Measurements from ENCODE around the gene FDX2. TPM values are rescaled to one million over a fixed set of nuclear protein-coding genes. Genes with fewer than 3 reads are reported as not detected.

The FDX2 gene
- total RNA-seq, 1 experiment from 2014 or later: 25.5 TPM

- no peaks in the 10 kb centered on the region for H3K27me3 ChIP-seq (ENCODE audit: control insufficient read depth, insufficient read depth, low read length)
- CTCF ChIA-PET: no interaction called here
- intact Hi-C loops (cut with micrococcal nuclease; ENCODE audit: unreplicated experiment): no loop called here
- H3K4me1 ChIP-seq (ENCODE audit: control insufficient read depth, insufficient read depth, low read length): no peaks in the 10 kb centered on the region
- POLR2A ChIA-PET: no interaction called here
- in situ Hi-C loops (cut with HindIII; ENCODE audit: low pct_unique_long_range_greater_than_20kb, low sequenced_read_pairs): no loop called here
- no peaks in the 10 kb centered on the region for H3K36me3 ChIP-seq (ENCODE audit: control insufficient read depth, insufficient read depth, low read length)
- H3K9me3 ChIP-seq (ENCODE audit: control insufficient read depth, insufficient read depth, low read depth, low read length): no peaks in the 10 kb centered on the region
- no peak for TF ChIP-seq POLR2AphosphoS5 (IDR thresholded peaks at IDR 0.05; ENCODE audit: low read depth, low read length)
- no peak for TF ChIP-seq TCF7L2 (IDR thresholded peaks at IDR 0.05; ENCODE audit: low read depth, low read length)
- no peak for TF ChIP-seq SIN3A (IDR thresholded peaks at IDR 0.05; ENCODE audit: borderline replicate concordance, insufficient read depth, low read depth, low read length)
- TF ChIP-seq REST (IDR thresholded peaks at IDR 0.05; ENCODE audit: insufficient read depth in 1 of 2, low read depth in 2 of 2, low read length in 1 of 2): no peak
- no peak for TF ChIP-seq CTCF (IDR thresholded peaks at IDR 0.05)
- no peak for DNase-seq (ENCODE audit: low read depth, low spot score)
- H3K27ac ChIP-seq (ENCODE audit: low read length): no peak overlapping the region
- no peak overlapping the region for H3K4me3 ChIP-seq (ENCODE audit: low read depth in 2 of 2, low read length in 2 of 2)
- no TSS peak for BruUV-seq (replicated peaks)
- no peak for ATAC-seq
Observed at GRCh38 chr19:10364644-10365043, 48.8 kb upstream of the FDX2 start.

- CTCF ChIA-PET: no interaction called here
- Histone ChIP-seq H3K9me3 (ENCODE audit: control insufficient read depth, insufficient read depth, low read depth, low read length) (no peaks in the 10 kb centered on the region), H3K36me3 (ENCODE audit: control insufficient read depth, insufficient read depth, low read length) (no peaks in the 10 kb centered on the region), H3K4me3 (ENCODE audit: low read depth in 2 of 2, low read length in 2 of 2) (no peak overlapping the region), H3K4me1 (ENCODE audit: control insufficient read depth, insufficient read depth, low read length) (no peaks in the 10 kb centered on the region), H3K27me3 (ENCODE audit: control insufficient read depth, insufficient read depth, low read length) (no peaks in the 10 kb centered on the region), H3K27ac (ENCODE audit: low read length) (no peak overlapping the region)
- no TSS peak for BruUV-seq (replicated peaks)
- POLR2A ChIA-PET: no interaction called here
- TF ChIP-seq POLR2AphosphoS5 (IDR thresholded peaks at IDR 0.05; ENCODE audit: low read depth, low read length): no peak
- no peak for TF ChIP-seq TCF7L2 (IDR thresholded peaks at IDR 0.05; ENCODE audit: low read depth, low read length)
- TF ChIP-seq REST (IDR thresholded peaks at IDR 0.05; ENCODE audit: insufficient read depth in 1 of 2, low read depth in 2 of 2, low read length in 1 of 2): no peak
- TF ChIP-seq SIN3A (IDR thresholded peaks at IDR 0.05; ENCODE audit: borderline replicate concordance, insufficient read depth, low read depth, low read length): no peak
- no peak for TF ChIP-seq CTCF (IDR thresholded peaks at IDR 0.05)
- intact Hi-C loops (cut with micrococcal nuclease; ENCODE audit: unreplicated experiment) (no loop called here), in situ Hi-C loops (cut with HindIII; ENCODE audit: low pct_unique_long_range_greater_than_20kb, low sequenced_read_pairs) (no loop called here)
- DNase-seq (ENCODE audit: low read depth, low spot score): no peak
- no peak for ATAC-seq
Observed at GRCh38 chr19:10363789-10364281, 48.0 kb upstream of the FDX2 start.

Measured in Panc1 (cell line).